GM21723 (cell line): ENCODE measurements around the gene NIPBL.

Experiments used
- ATAC-seq: cut with Tn5 transposase; IDR thresholded peaks from one replicate; pipeline ENCODE4 v1.9.1; 2021; ENCODE audit warnings: mild to moderate bottlenecking, moderate library complexity; ENCODE audit not compliant: unreplicated experiment

NIPBL gene

DNA sequence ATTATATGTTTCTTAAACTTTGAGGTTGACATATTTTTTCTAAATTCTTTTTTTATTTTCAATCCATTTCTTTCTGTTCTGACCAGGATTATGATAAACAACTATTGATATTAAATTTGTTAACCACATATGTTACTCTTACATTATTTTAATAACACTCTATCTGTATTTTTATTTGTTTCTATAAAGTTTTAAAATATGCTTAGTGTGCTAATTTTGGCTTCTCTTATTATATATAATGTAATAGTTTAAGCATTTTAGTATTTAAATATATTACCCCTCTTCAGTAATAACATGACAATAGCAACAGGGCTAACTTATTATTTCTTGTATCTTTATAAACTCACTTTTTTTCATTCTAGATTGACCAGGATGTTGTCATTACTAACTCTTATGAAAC, 137.8 kb downstream of the NIPBL start:
- ATAC-seq, result no peak

DNA sequence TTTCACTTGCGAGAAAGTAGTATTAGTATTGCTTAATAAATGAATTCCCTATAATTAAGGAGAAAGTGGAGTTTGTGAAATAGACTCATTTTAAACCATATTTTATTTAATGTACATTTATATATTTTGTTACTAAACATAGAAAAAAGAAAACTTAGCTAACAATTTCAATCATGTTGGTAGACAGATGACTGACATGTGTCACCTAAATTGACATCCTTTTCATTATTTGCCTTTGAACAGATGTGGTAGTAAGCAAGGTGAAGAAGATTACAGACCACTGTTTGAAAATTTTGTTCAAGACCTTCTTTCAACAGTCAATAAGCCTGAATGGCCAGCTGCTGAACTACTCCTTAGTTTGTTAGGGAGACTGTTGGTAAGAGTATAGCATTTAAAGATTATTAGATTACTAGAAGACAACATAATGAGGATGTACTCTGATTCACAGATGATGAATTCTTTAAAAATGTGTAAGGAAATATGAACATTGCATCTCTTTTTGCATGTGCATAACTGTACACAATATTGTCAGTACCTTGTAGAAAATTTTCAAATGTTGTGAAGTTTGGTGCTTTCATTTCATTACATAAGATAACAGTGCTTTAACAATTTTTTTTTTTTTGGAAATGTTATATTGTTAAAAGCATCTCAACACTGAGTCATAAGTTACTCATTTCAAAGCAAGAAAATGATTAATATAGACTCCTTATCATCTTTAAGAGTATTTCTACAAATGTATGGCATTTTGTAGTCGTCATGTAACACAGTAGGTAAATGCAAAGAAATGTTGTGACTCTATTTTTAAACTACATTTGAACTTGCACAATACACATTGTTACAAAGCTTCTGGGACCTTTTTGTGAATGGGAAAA, 139.5 kb downstream of the NIPBL start:
- ATAC-seq, result no peak

DNA sequence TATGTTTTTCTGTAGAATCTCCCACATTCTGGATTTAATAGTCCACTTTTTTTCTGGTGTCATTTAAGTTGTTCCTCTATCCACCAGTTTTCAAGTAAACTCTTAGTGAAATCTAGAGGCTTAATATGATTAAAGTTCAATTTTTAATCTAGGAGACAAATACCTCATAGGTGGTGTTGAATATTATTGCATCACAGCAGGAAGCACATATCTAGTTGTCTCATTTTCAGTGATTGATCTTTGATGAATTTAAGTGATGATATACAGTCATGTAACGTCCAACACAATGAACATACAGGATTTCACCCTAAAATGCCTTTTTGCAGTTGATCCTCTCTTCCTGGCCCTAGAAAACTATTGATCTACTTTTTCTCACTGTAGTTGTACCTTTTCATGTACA, 152.3 kb downstream of the NIPBL start:
- ATAC-seq, result no peak

DNA sequence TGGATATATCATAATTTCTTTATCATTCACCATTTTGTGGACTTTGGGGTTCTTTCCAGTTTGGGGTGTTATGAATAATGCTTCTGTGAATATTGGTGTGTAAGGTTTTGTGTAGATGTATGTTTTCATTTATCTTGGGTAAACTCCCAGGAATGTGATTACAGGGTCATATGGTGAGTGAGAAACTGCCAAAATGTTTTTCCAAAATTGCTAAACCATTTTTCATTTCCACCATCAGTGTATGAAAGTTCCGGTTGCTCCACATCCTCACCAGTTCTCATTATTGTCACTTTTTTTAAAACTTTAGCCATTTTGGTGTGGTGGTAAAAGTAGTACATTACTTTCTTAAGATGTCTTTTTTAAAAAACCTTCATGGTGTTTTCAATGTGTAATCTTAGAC, 152.9 kb downstream of the NIPBL start:
- no peak for ATAC-seq

DNA sequence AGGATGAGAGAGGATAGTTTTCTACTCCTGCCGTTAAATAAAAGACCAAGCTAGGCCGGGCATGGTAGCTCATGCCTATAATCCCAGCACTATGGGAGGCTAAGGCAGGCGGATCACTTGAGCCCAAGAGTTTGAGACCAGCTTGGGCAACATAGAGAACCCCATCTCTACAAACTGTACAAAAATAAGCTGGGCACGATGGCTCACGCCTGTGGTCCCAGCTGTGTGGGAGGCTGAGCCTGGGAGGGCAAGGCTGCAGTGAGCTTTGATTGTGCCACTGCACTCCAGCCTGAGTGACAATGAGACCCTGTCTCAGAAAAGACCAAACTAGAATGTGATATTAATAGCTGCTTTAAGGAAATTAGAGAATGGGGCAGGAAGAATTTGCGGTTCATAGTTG, 158.4 kb downstream of the NIPBL start:
- ATAC-seq, result no peak

DNA sequence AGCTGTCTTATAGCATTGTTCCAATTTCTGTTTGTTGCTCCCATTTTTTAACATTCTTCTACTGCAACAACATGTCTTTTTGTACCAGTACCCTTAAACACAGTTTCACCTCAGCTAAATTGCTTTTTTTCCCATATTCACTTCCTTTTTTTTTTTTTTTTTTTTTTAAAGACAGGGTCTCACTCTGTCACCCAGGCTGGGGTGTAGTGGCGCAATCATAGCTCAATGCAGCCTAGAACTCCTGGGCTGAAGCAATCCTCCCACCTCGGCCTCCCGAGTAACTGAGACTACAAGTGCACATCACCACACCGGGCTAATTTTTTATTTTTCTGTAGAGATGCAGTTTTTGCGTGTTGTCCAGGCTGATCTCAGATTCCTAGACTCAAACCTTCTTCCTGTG, 161.3 kb downstream of the NIPBL start:
- no peak for ATAC-seq

DNA sequence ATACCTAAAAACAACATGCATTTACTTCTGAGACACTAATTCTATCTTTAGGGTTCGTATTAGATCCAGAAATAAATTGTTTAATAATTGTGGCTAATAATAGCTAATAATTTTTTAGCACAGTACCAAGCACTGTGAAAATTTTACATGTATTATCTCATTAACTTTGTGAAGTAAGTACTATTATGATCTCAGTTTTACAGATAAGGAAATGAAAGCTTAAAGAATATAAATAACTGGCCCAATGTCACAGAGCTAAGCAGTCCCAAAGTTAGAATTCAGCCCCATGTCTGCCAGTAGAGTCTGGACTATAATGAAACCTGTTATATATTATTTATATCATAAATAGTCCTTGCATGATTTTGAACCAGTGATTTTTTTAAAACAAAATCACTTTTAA, 163.3 kb downstream of the NIPBL start:
- no peak for ATAC-seq

DNA sequence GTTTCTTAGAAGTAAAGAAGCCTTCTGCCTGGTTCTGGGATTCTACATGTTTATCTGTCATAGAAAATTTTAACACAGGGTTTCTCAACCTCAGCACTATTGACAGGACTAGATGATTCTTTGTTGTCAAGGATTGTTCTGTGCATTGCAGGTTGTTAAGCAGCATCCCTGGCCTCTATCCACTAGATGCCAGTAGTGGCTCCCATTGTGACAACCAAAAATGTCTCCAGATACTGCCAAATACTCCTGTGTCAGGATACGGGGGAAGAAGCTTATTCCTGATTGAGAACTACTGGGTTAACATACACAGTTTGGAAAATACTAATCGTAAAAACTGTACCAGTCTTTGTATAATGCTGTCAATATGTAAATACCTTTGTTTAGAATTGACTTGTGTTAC, 167.1 kb downstream of the NIPBL start:
- no peak for ATAC-seq

DNA sequence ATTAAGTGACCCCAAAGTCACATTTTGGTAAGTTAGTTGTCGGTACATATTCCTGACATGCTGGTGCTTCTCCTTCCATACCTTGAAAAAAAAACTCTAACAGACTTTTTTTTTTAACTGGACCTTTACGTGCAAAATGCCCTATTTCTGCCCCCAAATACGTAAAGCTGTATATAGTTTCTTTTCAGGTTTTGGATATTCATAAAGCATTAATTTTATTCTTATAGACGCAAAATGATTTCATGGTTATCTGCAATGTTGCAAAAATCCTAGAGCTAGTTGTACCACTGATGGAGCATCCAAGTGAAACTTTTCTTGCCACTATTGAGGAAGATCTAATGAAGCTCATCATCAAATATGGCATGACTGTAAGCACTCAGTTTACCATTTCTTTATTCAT, 167.6 kb downstream of the NIPBL start:
- ATAC-seq, result no peak

DNA sequence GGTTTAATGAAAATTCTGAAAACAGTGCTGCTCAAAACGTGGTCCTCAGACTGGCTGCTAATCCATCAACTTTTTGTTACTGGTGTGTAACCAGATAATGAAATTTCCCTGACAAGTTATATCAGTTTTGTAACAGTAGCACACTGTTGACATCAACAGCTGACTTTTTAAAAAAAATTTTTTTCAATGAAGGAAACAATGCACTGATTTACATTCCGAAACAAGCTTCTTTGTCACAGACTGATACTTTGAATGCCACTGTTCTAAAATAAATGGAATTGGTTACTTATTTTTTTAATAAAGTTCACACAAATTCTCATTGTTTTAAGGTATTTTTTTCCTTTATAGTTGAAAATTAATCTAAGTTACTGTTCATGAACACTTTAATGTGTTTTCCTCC, 169.1 kb downstream of the NIPBL start:
- no peak for ATAC-seq

DNA sequence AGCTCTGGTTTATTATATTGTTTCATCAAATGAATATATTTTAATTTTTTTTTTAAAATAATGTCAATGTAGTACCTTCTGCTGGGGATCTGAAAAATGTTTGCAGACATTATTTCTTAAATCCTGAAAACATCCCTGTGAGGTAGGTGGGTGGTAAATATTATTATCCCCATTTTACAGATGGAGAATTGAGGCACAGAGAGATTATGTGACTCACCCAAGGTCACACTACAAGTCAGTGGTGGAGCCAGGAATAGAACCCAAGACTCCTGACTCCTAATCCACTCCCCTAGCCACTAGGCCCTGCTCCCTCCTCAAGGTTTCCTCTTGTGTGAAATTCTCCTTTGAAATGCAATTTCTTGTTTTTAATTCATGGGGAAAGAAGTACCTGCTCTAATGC, 171.4 kb downstream of the NIPBL start:
- ATAC-seq, result no peak

DNA sequence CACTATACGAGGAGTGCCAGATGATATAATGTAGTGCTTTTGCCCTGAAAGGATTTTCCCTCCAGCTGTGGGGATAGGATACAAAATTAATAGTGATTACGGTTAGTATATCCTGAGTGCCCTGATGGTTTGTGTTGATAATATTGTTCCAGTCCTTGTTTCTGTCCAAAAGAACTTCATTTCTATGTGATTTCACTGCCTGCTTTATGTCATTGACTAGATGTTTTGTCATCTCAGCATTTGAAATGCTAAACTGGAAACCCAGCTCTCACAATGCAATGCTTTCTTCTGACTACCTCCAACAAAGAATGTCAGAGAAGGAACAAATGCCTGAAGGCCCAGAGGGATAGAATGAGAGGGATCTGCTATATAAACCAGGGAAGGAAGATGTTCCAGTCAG, 177.8 kb downstream of the NIPBL start:
- no peak for ATAC-seq

DNA sequence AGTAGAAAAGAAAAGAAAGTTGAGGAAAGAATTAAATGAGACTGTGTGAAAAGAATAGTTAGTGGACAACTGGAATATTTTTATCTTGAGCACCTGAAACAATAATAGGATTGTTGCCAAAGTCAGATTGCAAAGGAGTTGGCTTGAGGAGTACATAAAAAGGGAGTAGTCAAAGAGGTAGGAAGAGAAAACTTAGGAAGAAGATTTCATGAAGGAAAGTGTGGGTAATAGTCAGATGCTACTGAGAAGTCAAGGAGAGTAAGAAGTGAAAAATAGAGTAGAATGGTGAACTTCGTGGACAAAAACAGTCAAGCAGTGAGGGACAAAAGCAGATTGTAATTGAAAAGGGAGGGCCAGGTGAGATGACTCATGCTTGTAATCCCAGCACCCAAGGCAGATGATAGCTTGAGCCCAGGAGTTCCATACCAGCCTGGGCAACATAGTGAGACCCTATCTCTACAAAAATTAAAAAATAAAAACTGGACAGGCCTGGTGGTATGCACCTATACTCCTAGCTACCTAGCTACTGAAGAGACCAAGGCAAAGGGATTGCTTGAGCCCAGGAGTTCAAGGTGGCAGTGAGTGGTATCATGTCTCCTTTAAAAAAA, 178.9 kb downstream of the NIPBL start:
- no peak for ATAC-seq

DNA sequence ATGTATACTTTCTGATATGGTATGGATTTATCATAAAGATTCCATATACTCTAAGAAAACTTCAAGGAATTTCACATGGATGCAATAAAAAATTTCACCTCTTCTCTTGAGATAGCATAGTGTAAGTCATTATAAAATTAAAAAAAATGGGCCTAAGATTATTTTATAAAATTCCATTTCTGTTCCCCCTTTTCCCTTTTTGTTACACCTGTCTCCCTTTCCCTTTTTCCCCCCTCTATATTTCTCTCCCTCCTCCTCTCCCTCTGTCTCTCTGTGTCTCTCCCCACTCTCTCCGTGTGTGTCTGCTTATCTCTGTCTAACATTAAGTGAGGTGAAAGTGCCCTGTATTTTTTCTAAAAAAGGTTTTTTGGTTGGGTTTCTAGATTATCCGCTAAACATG, 180.2 kb downstream of the NIPBL start:
- ATAC-seq, result no peak

DNA sequence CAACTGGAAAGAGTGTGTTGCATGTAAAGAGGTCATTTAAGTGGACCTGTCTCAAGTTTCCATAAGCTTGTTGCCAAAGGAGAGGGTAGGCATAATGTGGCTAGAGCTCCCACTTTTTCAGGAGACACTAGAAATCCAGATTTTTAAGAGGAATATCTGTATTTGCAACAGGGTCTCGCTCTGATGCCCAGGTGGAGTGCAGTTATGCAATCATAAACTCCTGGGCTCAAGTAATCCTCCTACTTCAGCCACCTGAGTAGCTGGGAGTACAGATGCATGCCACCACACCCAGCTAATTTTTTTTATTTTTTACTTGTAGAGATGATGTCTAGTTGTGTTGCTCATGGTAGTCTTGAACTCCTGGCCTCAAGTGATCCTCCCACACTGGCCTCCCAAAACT, 183.5 kb downstream of the NIPBL start:
- ATAC-seq, result no peak

DNA sequence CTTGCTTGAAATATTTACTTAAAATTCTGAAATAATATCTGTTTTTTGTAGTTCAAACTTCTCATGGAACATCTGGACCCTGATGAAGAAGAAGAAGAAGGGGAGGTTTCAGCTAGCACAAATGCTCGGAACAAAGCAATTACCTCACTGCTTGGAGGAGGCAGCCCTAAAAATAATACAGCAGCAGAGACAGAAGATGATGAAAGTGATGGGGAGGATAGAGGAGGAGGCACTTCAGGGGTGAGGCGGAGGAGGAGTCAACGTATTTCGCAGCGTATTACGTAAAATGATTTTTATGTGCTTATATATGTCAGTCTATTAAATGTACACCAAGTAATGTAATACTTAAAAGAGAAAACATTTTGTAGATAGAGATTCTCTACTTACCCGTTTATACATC, 187.2 kb downstream of the NIPBL start:
- ATAC-seq, result no peak

DNA sequence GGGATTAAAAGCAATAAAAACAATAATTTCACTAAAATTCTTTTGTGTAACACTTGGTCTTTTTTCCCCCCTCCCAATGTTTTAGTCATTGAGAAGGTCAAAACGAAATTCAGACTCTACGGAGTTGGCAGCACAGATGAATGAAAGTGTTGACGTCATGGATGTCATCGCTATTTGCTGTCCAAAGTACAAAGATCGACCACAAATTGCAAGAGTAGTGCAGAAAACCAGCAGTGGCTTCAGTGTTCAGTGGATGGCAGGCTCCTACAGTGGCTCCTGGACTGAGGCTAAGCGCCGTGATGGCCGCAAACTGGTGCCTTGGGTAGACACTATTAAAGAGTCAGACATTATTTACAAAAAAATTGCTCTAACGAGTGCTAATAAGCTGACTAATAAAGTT, 187.9 kb downstream of the NIPBL start:
- no peak for ATAC-seq

DNA sequence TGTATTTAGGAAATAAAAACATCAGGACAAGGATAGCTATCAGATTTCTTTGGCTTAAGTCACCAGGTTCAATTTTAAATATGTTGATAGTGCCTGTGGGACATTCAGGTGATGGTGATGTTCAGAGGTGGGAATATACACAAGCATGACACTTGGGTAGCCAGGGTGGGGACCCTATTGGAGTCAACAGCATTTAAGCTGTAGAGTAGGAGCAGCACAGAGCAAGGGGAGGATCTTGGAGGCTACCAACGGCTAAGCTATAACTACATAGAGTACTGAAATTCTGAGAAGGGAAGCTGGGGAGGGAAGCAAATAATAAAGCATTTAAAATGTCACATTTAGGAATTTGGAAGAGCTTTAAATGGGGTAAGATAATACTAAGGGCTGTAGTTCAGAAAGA, 194.9 kb downstream of the NIPBL start:
- no peak for ATAC-seq

DNA sequence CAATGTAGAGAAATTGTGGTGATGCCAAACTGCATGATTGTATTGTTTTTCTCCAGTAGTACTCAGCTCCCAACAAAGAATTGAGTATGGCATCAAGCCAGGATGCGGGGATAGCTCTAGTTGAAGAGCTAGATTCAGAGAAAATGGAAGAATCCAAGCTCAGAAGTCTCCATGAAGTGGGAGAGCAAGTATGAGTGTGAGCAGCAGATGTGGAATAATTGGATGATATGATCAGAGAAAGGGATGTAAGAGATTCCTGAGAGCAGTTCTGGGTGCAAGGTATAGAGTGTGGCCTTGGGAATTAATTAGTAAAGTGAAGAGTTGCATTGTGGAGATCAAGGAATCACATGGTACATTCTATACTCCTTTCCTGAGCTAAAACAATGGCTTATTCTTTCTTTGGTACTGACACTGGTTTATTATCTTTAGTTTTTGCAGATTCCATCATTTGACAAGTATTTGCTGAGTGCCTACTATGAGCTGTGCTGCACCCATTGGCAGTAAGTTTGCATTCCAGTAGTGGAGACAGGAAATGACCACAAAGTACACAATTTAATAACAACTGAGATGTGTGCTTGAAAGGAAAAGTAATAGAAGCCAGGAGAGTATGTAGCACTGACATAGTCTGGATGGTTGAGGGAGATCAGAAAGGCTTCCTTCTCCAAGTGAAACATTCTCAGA, 195.5 kb downstream of the NIPBL start:
- no peak for ATAC-seq

DNA sequence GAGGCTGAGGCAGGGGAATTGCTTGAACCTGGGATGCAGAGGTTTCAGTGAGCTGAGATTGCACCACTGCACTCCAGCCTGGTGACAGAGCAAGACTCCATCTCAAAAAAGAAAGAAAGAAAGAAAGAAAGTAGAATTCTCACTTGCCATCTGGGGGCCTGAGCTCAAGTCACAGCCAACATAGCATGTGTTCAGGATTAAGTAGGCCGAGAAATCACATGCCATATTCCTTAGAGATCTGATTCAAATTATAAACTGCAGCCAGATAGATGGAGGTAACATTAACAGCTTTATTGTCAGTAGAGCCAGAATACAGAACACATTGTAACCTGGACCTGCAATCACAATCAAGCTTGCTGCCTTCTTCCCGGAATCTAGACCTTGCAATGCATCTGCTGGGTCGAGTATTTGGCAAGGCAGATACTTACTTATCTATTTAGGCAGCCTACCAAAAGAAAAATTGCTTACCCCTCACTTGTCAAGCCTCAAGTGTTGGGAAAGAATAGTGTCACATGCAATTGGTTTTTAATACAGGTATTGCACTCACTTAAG, 198.9 kb downstream of the NIPBL start:
- no peak for ATAC-seq

DNA sequence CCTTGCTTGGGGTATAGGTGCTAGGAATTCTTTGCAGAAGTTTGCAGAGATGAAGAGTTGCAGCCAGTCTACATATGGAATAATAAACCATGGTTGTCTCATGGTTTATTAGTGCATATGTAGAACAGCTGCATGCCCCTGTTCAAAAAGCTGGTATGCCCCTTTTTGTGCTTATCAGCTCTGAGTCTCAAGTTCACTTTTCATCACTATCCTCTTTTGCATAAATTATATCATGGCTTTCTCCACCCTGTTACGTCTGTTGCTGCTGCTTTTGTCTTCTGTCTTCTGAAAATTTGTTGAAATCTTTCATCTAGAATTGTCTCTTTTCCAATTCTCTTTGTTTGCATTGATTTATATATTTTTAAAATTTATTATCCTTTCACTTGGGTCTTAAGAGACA, 200.6 kb downstream of the NIPBL start:
- no peak for ATAC-seq

DNA sequence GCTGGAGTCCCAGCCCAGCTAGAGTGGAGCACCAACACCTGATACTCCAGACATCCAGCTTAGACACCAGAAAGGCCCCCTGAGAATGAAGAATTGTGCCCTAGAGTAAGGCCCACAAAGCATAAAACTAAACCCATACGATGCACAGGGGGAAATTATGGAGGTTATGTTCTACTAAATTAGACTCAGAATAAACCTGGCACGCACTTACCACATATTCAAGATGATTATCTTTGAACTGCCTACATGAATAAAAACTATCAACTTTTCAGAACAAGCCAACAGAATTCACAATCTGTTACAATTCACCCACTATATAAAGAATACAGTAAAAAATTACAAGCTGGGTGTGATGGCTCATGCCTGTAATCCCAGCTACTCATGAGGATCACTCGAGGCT, 204.1 kb downstream of the NIPBL start:
- no peak for ATAC-seq
